Measurements from ENCODE around the gene PRIMA1.

The PRIMA1 gene

DNA sequence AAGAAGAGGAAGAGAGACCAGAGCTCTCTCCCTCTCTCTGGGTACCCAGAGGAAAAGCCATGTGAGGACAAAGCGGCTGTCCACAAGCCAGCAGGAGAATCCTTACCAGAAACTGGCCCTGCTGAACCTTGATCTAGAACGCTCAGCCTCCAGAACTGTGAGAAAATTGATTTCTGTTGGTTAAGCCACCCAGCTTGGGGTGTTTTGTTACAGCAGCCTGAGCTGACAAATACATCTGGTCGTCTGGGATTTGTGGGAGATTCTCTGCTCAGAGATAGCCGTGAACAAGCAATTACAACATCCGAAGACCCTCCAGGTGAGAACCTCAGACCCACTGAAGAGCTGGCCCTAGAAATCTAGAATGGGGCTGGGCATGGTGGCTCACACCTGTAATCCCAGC, 6.5 kb upstream of the PRIMA1 start:
- DNase-seq (ENCODE audit: low read depth) = no peak

DNA sequence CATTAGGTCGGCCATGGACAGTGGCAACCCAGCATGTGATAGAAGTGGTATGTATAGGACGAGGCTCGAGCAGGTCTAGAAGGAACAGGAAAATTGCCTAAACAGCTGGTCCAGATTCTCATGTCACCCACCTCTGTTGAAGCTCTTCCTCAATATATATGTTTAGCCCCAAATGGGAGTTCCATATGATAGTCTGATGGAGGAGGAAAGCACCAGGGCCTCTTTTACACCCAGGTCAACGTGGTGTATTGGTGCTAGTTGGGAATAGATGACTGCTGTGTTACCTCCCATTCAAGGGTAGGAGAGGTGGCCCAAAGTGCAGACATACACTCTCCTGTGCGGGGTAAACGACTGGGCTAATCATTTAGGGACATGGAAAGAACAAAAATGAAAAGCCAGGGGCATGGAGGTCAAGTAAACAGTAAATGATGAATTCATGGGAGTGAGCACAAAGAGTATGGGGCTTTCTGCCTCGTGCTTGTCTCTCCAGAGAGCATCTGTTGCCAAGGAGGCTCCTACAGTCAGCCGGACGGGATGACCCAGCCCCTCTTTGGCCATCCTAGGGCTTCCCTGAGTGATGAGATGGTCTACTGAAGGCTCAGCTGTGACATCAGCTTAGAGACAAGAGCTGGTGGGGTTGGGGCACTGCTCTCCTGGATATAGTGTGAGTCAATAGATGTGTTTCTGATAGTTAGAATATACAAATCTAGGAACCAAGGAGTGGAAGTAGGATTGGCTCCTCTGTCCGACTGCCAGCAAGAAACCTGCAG, 5.5 kb upstream of the PRIMA1 start:
- DNase-seq (ENCODE audit: low read depth) = no peak

DNA sequence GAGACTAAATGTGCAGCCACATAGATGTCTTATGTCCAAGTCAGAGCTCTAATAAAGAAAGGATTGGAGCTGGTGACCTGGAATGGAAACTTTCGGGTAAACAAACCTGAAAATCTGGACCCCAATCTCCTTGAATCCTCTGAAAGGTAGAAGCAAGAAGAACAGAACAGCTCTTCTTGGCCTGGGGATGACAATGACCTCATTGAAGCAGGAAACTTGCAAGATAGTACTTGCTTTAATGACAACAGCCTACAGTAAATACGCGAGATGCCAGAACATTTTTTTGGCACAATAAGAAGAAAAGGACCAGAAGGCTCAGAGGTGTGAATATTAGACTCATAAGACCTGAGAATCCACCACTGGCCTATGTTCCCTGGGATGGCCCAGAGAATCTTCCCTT, 4.1 kb upstream of the PRIMA1 start:
- no peak for DNase-seq (ENCODE audit: low read depth)

DNA sequence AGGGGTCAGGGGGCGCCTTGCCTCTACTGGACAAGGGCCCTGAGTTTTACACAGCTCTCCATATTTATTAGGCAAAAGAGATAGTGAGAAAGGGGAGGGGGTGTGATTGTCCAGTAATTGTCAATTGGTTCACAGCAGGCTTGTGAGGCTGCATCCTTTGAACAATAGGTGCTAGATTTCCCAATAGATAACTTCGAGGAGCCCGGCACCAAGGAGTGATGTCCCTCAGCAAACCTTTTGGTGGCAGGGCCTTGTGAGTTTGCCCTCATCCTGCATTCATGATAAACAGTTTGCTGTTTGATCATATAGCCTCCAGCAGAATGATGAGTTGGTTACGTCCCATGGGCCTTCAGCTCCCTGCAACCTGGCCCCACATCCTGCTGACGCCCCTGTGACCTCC, 2.7 kb upstream of the PRIMA1 start:
- no peak for DNase-seq (ENCODE audit: low read depth)

DNA sequence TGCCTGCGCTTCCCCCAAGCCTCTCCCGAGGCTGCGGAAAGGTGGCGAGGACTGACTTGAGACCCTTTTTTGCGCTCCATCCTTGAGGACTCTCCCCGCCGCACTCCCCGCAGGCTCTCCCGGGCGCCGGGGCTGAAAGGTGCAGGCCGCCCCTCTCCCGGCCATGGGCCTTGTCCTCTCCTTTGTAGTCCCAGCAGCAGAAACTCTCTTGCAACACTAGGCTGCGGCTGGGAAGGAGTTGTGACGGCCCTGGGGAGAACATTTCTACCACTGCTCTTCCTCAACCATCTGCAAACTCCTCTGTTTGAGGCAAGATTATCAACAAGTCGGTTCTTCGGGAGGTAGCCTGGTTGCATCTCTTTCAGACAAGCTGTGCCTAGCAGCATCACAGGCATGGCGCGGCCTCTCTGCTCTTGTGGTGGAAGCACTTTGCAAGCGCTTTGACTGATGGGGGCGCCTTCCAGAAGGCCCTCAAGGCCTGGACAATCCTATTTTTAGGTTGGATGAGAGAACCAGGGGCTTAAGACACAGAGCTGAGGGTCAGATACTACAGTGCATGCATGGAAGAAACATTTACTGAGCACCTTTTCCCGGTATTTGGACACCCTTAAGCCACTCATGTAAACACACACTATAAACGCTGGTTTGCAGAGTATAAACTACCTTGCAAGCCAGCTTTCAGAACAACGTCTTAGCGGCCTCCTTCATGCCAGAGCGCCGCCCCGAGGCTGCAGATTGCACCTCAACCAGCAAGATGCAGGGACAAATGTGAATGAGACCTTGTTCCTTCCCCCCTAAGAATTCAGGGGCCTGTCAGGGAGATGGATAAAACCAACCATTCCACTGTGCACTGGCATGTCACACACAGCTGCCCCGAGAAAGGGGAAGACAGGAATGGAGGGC, 1.2 kb upstream of the PRIMA1 start:
- no peak for DNase-seq (ENCODE audit: low read depth)

DNA sequence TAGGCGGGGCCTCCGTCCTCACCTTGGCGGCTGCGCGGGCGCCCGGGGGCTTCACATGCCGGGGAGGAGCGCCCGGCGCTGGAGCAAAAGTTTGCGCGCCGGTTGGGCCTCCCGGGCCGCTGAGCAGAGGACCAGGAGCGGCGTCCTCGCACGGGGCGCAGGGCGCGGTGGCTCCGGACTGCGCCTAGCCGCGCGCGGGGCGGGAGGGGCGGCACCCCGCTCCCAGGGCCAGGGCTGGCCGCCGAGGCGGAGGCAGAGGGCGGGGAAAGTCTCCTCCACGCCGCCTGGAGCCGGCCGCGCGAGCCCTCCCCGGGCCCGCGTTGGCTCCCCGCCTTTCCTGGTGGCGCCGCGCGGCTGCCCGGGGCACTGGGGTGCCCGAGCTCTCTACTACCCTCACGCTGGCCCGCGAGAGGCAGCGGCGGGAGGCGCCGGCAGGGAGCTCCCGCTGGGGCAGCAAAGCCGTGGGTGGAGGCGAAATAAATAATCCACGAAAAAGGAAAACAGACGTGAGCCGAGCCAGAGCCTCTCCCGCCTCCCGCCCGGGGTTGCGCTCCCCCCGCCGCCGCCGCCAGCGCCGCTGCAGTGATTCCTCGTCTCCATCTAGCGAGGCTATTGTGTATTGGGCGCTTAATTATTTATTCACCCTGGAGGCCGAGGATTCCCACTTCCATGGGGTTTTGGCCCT, 400 bp upstream of the PRIMA1 start:
- DNase-seq (ENCODE audit: low read depth) = no peak

DNA sequence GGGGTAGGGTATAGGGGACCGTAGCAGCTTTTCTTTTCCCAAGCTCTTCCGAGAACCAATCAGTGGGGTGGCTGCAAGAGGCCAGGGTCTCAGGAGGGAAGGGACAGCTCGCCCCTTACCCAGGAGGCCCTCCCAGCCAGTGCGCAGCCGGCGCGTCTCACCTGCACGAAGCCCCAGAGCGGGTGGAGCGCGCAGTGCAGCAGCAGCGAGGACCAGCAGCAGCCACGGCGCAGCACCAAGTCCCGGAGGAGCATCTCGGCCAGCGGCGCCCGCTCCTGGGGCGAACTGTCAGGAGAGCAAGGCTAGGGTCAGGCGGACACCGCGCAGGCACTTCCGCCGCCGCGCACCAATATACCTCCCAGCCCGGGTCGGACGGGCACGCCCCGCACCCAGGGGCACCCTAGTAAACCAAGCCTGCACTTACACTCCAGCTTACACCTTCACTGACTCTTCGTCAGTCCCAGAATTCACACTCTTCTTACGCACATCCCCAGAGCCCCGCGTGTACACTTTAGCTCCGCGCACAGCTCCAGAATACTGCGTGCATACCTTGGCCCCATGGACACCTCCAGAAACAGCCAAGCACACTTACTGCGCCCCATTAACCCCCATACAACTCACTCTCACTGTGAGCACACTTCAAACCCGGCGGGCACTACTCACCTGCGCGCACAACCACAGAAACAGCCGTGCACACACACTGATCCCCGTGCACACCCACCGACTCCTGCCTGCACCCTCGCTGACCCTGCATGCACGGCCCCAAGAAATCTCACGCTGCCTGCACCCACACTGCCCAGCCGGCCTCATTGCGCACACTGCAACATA, 606 bp downstream of the PRIMA1 start:
- no peak for DNase-seq (ENCODE audit: low read depth)

DNA sequence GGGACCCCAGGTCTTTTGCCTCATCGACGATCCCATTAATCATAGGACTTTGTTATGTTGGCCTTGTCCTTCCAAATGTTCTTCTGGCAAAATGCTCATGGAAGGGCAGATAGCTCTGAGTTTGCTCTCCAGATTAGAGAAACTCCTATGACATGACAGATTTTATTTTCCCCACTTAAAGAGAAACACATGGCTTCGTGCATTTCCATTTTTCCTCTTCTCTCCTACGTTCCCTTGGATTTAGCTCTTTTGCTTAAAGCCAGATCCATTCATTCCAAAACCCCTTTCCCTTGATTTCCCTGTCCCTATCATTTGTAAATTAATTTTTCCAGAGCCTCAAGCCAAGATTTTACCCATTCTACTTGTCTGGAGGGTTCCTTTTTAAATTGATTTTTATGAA, 2.9 kb downstream of the PRIMA1 start:
- DNase-seq (ENCODE audit: low read depth) = no peak

DNA sequence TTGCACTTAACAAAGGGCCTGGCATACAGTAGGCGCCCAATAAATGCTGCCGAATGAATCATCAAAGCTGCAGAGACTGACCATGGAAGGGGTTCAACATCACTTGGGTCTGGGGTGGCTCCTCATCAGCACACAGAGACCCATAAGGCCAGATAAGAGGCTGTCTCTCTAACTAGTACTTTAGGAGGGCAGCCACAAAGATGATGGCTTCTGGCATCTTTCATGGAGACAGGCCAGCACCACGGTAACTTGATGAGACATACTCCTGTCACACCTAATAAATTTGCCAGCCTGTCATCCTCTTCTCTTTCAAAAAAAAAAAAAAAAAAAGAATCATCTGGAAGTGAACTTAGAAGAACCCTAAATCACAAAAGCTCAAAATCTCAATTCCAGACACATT, 3.4 kb downstream of the PRIMA1 start:
- no peak for DNase-seq (ENCODE audit: low read depth)

DNA sequence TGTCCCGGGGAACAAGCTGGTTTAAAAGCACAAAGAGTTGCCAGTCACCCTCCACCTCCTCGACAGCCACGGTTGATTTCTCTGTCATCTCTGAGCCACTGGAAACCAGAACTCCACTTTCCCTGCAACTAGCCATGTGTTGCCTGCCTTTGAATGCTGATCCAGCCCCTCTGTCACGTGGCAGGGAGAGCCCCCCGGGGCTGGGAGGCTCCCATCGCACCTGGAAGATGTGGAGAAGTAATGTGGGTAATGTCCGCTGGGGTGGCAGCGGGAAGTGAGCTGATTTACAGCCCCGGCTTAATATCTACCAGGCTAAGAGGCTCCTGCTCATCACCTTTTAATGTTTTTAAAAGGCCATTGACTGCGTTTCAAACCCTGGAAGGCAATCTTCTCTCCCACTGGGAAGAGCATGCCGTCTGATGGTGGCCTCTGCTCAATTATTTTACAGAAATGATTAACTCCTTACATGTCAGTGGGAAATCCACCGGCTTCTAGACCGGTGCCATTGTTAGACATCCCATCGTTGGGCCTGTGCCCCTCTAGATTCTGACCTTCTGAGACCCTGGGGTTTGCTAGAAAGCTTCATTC, 7.4 kb downstream of the PRIMA1 start:
- DNase-seq (ENCODE audit: low read depth) = no peak

DNA sequence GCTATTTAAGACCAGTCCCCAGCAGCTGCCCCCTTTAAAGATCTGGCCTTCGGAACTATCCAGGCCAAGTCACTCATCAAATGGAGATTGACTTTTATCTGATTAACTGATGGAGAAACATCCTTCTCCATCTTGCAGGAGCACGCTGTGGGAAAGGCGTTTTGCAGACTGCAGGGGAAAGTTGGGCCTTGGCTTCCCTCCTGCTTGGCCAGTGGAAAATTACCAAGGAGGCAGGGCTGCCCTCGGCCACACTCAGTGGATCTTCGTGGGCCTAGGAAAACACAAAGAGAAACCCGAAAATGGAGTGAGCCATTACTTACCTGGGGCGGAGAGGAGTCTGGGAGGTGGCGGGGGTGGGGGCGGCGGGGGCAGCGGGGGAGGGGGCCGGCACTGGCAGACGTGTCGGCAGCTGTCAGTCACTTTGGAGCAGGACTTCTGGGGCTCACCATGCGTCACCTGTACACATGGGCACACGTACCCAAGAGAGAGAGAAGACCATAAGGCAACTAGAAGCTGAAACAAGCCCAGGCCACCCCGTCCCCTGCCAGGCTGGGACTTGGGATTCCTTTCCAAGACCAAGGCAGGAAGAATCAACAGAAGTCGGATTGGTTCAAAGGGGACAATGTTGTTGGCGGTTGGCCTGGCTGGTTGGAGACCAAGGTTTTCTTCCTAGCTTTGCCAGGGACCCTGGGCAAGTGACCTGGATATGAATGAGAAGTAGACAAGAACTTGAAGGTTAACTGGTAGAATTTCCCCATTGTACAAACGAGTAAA, 9.2 kb downstream of the PRIMA1 start:
- DNase-seq (ENCODE audit: low read depth) = no peak

DNA sequence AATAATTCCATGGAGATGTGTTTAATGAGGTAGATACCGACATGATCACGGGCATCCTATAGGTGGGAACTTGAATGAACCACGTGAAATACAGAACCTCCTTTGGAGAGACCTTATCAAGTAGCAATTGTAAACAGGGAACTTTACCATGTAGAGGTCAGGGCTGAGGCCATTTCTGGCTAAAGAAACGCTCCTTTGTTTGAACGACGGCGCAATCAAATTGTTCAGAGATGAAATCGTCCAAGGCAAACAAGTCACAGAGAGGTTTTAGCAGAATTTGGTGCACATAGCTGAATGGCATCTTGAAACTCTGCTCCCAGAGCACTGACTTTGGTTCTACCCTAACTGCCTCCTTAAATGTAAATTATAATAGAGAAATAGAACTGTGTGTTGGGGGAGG, 9.8 kb downstream of the PRIMA1 start:
- no peak for DNase-seq (ENCODE audit: low read depth)

DNA sequence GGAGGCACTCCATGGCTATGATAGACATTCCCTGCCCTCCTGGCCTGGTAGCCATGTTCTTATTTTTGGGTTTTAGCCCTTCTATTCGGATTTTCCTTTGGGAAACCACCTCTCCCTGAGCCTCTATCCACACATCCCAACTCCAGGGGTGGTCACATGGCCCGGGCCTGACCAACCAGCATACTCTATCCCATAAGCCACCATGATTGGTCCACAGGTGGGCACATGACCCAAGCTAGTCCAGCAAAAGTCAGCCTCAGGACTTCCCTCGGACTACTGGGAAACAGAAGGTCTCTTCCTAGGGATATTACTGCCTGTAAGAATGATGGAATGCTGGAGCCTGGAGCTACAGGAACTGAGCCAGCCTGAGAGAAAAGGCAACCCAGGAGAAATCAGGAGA, 12.5 kb downstream of the PRIMA1 start:
- no peak for DNase-seq (ENCODE audit: low read depth)

DNA sequence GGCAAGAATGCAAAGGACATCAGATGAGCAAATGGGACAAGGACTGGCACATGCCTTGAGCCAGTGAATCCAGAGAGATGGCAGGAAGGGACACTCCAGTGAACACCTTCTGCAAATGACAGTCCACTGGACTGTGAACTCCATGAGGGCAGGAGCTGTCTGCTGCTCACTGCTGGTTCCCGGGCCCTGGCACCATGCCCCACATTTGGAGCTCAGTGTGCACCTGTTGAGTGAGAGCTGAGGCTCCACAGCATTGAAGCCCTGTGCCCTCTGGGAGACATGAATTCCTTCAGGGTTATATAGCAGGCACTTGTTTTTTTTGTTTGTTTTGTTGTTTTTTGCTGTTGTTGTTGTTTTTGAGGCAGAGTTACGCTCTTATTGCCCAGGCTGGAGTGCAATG, 13.1 kb downstream of the PRIMA1 start:
- DNase-seq (ENCODE audit: low read depth) = no peak

DNA sequence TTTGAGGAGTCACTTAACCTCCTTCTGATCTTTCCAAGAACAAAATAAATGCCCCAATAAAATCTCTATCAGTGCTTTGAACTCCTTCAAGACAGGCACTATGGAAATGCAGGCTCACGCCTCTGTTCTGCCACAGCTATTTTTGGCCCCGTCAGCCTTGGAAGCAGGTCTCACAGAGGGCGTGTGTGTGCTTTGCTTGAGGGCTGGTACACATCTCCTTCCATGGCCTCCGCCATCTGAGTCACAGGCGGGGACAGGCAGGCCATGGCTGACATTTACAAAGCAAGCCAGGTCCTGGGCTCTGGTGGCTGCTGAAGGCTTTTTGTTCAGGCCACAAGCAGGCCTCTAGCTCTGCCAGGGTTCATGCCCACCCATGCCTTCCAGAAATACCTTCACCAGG, 16.0 kb downstream of the PRIMA1 start:
- no peak for DNase-seq (ENCODE audit: low read depth)

DNA sequence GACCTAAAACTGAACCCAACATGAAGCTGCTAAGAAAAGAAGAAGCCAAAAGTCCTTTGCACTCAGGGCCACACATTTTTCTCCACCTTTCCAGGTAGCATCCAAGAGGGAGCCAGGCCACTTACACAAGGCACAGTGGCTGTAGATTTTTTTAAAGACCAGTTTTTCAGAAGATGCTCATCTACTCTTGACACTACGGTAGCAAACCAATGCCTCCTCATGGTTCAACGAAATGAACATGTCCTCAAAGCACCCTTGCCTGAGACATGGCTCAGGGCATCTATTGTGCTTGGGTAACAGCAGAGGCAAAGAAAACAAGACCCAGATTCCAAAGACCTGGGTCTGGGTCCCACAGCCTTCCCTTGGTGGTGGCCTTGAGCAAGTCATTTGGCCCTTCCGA, 22.3 kb downstream of the PRIMA1 start:
- DNase-seq (ENCODE audit: low read depth) = no peak

DNA sequence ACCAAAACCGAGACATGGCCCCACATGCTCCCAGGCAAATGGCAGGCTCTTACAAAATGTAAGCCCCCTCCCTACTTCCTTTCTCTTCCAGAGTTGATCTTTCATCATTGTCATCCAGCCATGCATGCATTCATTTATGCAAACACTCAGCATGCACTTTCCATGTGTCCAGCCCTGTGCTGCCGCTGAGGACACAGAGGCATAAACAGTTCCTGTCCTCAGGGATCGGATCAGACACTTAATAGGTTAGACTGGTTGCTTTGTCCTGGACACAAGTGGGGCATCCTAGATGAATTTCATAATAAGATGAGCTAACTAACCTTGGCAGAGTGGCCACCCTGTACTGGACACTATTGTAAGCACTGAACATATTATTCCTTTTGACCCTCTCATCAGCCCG, 23.1 kb downstream of the PRIMA1 start:
- DNase-seq (ENCODE audit: low read depth) = no peak

DNA sequence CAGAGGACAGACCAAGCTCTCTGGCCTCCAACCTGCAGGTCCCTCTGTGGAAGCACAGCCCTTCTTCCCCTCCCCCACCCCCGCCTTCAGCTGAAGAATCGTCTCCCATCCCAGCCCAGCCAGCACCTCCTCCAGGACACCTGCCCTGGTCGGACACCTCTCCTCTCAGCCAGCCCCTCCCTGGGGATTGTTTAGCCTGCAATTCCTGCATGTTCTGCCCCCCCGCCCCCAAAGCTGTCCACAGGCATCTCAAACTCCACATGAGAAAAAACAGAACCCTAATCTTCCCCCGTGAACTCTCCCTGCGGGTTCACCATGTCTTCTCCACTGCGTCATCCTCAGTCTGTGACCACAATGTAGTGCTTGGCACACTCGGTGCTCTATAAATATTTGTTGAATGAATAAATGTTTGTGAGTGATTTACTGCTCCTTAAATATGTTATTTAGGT, 24.1 kb downstream of the PRIMA1 start:
- DNase-seq (ENCODE audit: low read depth) = no peak

DNA sequence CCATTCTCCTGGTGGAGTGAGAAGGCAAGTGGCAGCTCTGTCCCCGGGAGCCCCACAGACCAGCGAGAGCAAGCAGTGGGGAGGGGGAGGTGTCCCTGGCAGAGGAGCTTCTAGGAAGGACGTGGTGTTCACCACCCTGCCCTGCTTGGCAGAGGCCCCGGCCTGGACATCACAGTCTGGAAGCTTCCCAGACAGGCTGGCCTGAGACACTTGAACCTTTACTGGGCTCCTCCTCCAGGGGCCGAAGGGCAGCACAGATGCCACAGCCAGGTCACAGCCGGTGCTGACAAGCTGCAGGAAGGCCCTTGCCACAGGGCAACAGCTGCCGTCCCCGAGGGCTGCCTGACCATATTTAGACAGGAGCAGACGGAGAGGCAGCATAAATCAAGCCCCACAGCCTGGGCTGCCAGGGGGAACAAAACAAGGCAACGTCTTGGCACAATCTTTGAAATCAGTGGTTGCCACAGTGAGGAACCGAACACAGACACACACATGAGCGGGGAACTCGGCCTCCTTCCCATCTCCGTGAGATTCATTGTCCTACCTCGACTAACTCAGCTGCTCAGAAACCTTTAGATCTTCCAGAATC, 28.5 kb downstream of the PRIMA1 start:
- no peak for DNase-seq (ENCODE audit: low read depth)

DNA sequence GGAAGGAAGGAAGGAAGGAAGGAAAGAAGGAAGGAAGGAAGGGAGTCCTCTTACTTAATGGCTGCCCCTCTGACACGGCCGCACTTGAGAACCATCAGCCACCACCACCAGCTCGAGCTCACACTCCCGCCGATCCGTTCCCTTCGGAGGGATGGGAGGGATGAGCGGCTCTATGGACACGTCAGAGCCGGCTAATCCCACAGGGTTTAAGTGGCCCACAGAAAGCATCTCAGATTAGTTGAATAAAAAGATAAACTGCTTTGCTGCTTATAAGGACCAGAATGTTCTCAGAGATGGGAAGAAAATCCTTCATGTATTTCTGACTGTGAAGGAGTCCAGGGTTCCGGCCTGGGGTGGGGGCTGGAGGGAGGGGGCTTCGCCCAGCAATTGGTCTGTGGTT, 31.1 kb downstream of the PRIMA1 start:
- DNase-seq (ENCODE audit: low read depth) = no peak
